Astrocyte of the hippocampus (primary cell): ENCODE measurements around the gene TOMM20.
A peak's percentile ranks its signal among the peaks of the same experiment; 100 is the strongest.
"Not testable (repeated sequence)": the region's sequence is repeated elsewhere in the genome, so short reads cannot be mapped to it uniquely, and the experiment has no call there.

Experiments
- DNase-seq: peaks from one replicate; pipeline ENCODE4 v3.0.0; 2011; ENCODE audit warnings: low read depth, low spot score

Gene TOMM20

DNA sequence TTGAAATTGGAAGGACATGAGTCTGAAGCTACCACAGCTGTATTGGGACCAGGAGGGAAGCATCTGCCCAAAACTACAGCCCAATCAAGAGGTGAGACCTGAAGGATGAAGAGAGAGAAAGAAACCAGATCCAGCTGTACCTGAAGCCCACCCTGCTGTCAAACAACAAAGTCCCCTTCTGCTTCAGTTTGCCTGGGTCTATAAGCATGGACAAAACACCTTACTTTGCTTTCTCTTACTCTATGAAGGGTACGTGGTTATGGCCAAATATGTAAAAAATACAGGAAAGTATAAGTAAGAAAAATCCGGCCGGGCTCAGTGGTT is 26.4 kb downstream of the TOMM20 start:
- no peak for DNase-seq

DNA sequence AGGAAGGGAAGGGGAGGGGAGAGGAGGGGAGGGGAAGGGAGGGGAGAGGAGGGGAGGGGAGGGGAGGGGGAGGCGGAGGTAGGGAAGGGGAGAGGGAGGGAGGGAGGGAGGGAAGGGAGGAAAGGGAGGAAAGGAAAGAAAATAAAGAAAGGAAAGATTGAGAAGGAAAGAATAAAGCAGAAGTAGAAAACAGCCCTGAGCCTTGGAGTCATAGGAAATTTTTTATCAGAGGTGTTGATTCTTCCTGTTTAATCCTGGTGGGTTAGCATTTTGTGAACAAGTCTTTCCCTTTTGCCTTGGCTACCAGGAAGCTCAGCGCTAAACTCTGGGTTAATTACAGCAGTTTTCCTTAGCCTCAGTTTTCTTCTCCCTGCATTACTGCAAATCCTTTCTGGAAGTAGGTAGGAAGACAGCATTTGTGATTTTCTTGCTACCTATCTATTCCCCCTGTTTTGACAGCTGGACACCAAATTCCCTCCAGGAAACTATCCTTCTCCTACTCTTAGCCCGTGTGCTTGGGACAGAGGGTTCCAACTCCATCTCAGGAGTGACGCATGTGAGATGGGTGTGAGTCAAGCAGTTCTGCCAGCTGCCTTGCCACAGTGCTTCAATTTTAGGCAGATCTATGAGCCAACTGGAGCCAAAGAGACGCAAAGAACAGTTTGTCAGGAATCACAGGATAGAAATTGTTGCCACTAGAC is 26.9 kb downstream of the TOMM20 start:
- DNase-seq = no peak

DNA sequence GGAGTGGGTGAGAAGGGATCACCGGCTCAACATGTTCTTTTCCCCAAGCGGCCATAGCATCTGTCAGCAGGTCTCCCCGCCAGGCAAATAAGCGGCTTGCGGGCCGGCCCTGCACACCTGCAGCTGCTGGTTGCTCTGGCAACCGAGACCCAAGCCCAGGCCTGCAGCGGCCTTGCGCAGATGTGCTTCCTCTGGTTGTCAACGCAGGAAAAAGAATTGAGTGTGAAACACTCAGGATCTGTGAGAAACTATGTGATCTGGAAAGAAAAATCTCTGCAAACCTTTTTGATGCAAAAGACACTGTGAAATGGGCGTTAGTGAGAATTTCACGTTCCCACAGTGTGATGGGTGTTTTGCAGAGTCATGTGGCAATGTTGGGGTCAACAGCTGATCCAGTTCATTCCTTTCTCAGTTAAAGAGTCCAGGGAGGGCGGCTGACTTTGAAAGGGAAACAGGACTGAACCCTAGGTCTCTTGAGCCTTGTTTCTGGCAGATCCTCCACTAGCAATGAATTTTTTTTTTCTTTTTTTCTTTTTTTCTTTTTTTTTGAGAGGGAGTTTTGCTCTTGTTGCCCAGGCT is 28.4 kb downstream of the TOMM20 start:
- no peak for DNase-seq

DNA sequence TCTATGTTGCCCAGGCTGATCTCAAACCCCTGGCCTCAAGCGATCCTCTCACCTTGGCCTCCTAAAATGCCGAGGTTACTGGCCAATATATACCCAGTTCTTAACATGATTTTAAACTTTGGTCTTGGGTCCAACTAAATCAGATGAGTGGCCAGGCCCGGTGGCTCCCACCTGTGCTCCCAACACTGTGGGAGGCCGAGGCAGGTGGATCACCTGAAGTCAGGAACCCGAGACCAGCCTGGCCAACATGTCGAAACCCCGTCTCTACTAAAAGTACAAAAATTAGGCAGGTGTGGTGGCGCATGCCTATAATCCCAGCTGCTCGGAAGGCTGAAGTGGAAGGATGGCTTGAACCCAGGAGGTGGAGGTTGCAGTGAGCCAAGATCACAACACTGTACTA is 29.6 kb downstream of the TOMM20 start:
- no peak for DNase-seq

DNA sequence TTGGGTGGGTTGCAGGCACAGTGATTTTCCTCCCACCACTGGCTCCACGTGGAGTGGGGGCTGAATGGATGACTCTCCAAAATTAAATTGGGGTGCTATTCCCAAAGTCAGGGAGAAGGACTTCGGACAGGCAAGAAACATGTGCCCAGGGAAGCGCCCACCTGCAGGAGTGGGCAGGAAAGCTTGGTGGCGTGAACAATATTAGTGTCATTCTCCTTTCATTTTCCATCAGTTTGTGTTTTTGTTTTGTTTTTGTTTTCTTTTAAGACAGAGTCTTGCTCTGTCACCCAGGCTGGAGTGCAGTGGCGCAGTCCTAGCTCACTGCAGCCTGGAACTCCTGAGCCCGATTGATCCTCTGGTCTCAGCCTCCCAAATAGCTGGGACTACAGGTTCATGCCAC is 30.1 kb downstream of the TOMM20 start:
- DNase-seq = no peak

DNA sequence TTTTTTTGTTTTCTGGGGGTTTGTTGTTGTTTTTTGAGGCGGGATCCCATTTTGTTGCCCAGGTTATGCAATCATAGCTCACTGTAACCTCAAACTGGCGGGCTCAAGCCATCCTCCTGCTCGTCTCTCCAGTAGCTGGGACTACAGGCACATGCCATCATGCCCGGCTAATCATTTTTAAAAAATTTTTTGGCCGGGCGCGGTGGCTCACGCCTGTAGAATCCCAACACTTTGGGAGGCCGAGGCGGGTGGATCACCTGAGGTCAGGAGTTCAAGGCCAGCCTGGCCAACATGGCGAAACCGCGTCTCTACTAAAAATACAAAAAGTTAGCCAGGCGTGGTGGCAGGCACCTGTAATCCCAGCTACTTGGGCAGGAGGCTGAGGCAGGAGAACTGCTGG is 31.1 kb downstream of the TOMM20 start:
- DNase-seq = not testable (repeated sequence)

DNA sequence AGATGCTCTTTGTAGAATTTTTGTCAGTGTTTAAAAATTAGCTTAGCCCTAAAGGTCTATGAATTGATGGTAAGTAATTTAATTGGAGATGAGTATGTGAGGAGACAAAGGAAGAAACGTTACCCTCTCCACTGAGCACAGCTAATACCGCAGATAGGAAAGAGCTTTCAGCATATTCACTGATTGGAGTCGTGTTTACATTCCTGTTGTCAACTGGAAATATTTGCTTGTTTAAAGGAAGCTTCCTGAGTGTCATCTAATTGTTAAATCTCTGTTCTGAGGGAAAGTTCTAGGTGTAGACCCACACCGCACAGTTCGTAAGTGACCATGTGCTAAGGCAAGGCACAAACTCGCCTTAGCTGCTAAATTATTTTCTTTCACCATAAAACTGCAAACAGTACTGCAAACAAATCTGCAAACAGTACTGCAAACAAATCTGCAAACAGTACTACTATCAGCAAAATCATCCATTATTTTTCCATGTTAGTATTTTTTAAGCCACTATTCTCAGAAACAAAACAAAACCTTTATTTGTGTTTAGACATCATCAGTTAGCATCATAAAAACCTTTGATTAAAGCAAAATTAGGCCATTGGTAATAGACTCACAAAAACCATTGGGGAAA is 32.6 kb downstream of the TOMM20 start:
- DNase-seq = no peak

DNA sequence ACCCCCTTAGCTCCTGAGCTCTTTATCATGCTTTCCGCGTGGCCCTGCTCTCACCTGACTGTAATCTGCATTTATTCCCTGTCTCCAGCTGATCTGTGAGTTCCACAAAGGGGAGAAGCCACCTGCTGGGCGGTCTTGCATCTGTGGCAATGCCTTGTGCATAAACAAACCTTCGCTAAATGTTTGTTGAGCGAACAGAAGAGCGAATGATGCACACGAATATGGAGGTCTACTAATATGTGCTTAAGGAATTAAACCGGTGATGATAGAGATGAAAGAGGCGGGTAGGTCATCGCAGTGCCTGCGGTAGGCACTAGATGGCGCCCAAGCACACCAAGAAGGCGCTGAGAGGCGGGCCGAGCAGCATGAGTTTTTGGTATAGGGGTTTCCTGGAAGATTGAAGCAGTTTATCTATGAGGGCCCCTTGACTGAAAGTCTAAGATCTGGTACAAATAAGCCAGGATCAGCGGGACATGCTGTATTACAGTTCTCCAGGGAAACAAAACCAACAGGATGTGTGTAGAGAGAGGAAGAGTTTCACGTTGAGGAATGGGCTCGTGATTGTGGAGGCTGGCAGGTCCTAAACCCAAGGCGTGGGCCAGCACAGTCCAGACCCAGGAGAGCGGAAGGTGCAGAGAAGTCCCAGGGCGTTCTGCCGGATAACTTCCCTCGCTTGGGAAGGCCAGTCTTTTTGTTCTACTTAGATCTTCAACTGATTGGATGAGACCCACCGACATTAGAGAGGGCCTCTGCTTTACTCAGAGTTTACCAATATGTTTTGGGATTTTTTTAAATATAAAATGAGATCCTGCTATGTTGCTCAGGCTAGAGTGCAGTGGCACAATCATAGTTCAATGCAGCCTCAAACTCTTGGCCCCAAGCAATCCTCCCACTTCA is 34.7 kb downstream of the TOMM20 start:
- DNase-seq = peak; percentile 83

DNA sequence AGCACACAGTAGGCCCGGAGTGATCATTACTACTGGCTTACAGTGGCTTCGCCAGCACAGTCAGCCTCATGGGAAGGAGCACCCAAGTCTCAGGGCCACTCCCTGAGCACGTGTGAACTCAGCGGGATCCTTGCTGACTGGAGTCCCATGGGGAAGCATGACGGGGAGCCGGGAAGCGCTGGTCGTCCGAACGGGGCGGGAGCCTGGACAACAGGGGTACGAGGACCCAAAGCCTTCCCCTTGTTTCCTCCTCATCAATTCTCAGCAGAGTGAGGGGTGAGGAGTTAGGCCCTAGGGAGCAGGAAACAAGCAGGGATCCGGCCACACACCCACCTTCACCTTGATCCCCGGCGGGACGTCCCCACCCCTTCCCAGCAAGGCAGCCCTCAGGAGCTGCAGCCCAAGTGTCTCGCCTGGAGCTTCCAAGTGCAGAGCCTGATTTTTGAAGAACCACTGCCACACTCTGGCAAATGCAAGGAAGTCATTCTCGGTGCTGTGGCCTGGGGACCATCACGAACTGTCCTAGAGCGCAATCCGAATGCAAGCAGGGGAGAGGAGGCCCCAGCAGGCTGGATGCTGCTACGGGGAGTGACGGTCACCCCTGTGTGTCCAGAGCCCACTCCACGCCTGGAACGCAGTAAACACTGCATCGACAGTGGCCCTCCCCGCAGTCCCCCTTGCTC is 35.5 kb downstream of the TOMM20 start:
- peak; percentile 76 for DNase-seq

DNA sequence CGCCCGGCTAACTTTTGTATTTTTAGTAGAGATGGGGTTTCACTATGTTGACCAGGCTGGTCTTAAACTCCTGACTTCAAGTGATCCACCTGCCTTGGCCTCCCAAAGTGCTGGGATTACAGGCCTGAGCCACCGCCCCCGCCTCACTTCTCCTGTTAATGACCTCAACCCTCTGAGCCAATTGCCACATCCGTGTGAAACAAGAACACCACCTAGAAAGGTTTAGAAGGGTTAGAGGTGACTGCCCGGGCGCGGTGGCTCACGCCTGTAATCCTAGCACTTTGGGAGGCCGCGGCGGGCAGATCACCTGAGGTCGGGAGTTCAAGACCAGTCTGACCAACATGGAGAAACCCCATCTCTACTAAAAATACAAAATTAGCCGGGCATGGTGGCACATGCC is 36.2 kb downstream of the TOMM20 start:
- not testable (repeated sequence) for DNase-seq

DNA sequence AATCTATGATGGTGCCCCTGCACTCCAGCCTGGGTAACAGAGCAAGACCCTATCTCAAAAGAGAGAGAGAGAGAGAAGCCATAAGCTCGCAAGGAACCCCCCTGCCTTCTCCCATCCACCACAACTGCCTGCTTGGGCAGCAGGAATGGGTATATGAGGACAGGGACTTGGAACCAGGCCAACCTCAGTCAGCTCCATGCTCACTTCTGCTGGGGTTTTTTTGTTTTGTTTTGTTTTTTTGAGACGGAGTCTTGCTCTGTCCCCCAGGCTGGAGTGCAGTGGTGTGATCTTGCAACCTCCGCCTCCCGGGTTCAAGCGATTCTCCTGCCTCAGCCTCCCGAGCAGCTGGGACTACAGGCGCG is 36.6 kb downstream of the TOMM20 start:
- not testable (repeated sequence) for DNase-seq

DNA sequence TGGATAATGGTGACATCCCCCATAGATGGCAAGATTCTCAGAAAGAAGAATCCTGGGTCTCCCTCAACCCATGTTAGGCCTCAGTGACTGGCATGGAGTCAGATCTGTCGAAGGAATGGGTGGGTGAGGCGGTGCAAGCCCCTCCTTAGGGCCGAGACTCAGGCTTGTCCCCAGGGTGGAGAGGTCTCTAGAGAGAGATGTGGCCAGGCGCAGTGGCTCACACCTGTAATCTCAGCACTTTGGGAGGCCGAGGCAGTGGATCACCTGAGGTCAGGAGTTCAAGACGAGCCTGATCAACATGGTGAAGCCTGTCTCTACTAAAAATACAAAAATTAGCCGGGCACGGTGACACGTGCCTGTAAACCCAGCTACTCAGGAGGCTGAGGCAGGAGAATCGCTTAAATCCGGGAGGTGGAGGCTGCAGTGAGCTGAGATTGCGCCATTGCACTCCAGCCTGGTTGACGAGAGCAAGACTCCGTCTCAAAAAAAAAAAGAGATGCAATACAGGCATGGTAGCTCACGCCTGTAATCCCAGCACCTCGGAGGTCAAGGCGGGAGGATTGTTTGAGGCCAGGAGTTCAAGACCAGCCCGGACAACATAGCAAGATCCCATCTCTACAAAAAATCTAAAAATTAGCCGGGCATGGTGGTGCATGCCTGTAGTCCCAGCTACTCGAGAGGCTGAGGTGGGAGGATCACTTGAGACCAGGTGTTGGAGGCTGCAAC is 37.2 kb downstream of the TOMM20 start:
- not testable (repeated sequence) for DNase-seq

DNA sequence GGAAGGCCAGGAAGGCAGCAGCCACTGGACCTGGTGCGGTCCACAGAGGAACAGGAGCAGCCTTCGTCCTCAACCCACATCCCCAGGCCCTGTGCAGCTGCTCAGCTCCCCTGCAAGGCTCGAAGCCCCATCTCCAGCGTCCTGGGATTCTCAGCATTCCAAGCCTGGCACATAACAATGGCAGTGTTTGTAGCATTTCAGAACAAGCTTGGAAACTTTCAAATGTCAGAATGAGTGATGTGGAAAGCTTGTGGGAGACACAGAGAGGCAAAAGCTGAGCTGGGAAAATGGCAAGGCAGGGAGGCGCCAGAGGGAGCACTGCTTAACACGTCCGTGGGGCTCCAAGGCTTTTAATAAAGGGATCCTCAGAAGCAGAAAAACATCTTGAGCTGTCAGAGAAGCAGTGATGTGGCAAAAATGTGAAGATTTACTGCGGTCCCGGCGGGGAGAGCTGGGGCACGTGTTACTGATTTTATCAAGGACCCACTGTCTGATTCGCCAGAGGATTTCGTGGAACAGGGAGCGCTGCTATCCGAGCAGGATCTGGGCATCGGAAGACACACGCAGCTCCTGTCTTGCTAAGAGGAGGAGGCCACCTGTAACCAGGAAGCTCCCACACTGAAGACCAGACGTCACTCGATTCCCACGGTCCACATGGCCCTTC is 38.1 kb downstream of the TOMM20 start:
- peak; percentile 95 for DNase-seq

DNA sequence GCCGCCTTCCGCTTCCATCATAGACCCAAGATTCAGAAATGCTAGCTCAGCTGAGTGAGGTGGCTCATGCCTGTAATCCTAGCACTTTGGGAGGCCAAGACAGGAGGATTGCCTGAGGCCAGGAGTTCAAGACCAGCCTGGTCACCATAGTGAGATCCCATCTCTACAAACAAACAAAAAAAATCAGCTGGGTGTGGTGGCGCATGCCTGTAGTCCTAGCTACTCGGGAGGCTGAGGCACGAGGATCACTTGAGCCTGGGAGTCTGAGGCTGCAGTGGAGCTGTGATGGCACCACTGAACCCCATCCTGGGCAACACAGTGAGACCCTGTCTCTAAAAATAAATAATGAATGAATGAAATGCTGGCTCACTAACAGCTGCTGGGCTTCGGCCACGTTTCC is 39.7 kb downstream of the TOMM20 start:
- no peak for DNase-seq

DNA sequence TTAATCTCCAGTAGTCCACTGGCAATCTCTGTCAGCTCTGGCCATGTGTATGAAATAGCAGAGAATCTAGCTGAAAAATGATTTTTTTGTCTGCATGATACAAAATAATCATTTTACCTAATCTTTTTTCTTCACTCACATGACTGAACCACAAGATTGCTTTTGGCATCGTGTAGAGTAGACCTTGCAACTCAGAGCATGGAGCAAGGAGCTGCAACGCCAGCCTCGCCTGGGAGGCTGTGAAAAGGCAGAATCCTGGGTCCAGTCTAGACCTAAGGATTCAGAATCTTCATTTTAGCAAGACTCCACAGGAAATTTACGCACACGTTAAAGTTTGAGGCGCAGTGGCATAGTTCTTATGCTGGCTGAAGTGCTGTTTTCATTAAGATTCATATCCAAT is 40.2 kb downstream of the TOMM20 start:
- DNase-seq = no peak

DNA sequence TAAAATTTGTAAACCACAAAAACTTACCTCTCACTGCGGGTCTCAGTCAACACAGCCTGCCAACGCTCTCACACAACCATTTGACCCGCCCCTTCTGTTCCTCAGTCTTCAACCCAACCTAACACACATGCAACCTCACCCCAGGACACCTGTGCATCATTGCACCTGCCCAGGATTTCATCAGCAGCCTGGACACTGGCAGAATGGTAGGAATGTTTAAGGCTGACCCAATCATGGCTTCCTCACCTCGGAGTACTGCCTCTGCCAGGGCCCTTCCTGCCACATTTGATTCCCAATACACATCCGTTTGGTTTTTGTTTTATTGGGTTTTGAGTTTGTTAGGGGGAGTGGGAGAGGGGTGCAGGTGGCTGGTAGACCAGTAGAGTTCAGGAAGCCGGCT is 40.7 kb downstream of the TOMM20 start:
- DNase-seq = no peak

DNA sequence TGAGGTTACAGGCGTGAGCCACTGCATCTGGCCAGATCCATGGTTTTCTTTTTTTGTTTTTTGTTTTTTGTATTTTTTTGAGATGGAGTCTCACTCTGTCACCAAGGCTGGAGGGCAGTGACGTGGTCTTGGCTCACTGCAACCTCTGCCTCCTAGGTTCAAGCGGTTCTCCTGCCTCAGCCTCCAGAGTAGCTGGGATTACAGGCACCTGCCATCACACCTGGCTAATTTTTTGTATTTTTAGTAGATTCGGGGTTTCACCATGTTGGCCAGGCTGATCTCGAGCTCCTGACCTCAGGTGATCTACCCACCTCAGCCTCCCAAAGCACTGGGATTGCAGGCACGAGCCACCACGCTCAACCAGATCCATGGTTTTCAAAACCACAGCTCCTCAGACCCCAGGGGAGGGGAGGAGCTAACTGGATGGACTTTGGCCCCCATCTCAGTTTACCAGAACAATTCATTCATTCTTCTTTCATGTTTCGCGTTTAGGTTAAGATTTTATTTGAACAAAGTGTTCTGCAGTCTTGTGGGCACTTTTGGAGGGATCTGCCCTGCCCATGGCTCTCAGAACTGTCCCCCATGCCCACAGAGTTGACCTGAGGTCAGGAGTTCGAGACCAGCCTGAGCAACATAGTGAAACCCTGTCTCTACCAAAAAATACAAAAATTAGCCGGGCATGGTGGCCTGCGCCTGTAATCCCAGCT is 43.1 kb downstream of the TOMM20 start:
- not testable (repeated sequence) for DNase-seq

DNA sequence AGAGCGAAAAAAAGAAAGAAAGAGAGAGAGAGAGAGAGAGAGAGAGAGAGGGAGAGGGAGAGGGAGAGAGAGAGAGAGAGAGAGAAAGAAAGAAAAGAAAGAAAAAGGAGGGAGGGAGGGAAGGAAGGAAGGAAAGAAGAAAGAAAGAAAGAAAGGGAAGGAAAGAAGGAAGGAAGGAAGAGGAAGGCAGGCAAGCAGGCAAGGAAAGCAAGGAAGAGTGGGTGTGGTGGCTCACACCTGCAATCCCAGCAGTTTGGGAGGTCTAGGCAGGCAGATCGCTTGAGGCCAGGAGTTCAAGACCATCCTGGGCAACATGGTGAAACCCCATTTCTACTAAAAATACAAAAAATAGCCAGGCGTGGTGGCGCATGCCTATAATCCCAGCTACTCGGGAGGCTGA is 47.8 kb downstream of the TOMM20 start:
- not testable (repeated sequence) for DNase-seq

DNA sequence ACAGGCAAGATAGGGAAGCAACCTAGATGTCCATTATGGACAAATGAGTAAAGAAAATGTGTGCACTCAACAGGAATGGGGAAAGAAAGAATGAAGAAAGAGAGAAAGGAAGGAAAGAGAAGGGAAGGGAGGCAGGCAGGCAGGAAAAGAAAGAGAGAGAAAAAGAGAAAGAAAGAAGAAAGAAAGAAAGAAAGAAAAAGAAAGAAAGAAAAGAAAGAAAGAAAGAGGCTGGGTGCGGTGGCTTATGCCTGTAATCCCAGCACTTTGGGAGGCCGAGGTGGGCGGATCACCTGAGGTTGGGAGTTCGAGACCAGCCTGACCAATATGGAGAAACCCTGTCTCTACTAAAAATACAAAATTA is 48.4 kb downstream of the TOMM20 start:
- DNase-seq = not testable (repeated sequence)
